MCF 10A (cell line): Measurements from ENCODE around the gene THRB. TPM values are rescaled to one million over a fixed set of nuclear protein-coding genes. Genes with fewer than 3 reads are reported as not detected.

Experiments used
- BruUV-seq: library from RNA; stranded (reverse); fragments of 400-500 nt; replicated peaks from 2 replicates; lab custom pipeline; 2021; lab: Mats Ljungman, UMichigan
- CTCF ChIA-PET: fragments of 300-600 bp; sonication (Branson Sonifier 250); formaldehyde crosslinking; extraction: SDS; loops from one replicate; lab custom pipeline; 2021; ENCODE audit warnings: antibody characterized with exemption, inconsistent platforms; lab: Yijun Ruan, JAX
- POLR2A ChIA-PET: fragments of 300-600, 350-650 bp; sonication (Branson Sonifier 250); formaldehyde crosslinking; extraction: SDS; loops from one replicate; lab custom pipeline; 2020; ENCODE audit warnings: antibody characterized with exemption, inconsistent platforms; lab: Yijun Ruan, JAX
- DNase-seq: peaks from one replicate; pipeline ENCODE4 v3.0.0-alpha.2; 2018; ENCODE audit not compliant: unreplicated experiment
- H3K27ac Mint-ChIP-seq: one replicate; pipeline ENCODE4 v1.8.0; 2022; ENCODE audit warnings: mild to moderate bottlenecking, low read depth, mixed read lengths; ENCODE audit not compliant: unreplicated experiment
- H3K27me3 Mint-ChIP-seq: one replicate; pipeline ENCODE4 v1.8.0; 2022; ENCODE audit warnings: mixed read lengths; ENCODE audit not compliant: insufficient read depth, unreplicated experiment
- H3K36me3 Mint-ChIP-seq: one replicate; pipeline ENCODE4 v1.8.0; 2022; ENCODE audit warnings: mild to moderate bottlenecking, moderate library complexity, mixed read lengths; ENCODE audit not compliant: insufficient read depth, unreplicated experiment
- H3K4me1 Mint-ChIP-seq: one replicate; pipeline ENCODE4 v1.8.0; 2022; ENCODE audit warnings: mixed read lengths; ENCODE audit not compliant: insufficient read depth, unreplicated experiment
- H3K4me3 Mint-ChIP-seq: one replicate; pipeline ENCODE4 v1.8.0; 2022; ENCODE audit warnings: mild to moderate bottlenecking, moderate library complexity, mixed read lengths; ENCODE audit not compliant: unreplicated experiment
- H3K9me3 Mint-ChIP-seq: one replicate; pipeline ENCODE4 v1.8.0; 2022; ENCODE audit warnings: mixed read lengths; ENCODE audit not compliant: unreplicated experiment
- CTCF ChIP-seq: fragments of 200-600 bp; IDR thresholded peaks from one replicate; pipeline ENCODE4 v1.8.0; 2022; ENCODE audit warnings: antibody characterized with exemption, mild to moderate bottlenecking; ENCODE audit not compliant: unreplicated experiment
- intact Hi-C: fragments of 100-400 bp; cut with micrococcal nuclease; formaldehyde crosslinking; loops from 2 replicates; pipeline ENCODE4 v1.14.1; 2022
- total RNA-seq: library from RNA; stranded (reverse); gene quantifications from 2 replicates; pipeline ENCODE4 v1.2.3, GENCODE V29; 2022

The THRB gene
- total RNA-seq, 1 experiment from 2014 or later = 4.2 TPM

GRCh38 chr3:24500806-24501205, 6.2 kb upstream of the THRB start:
- no peaks in the 10 kb centered on the region for H3K27me3 Mint-ChIP-seq
- POLR2A ChIA-PET = interaction anchor here (1.0 to 1.3 kb wide), 3 partner anchors 10 to 98 kb away, joined by 3 to 5 read pairs (median 4); no protein-coding TSS in a partner anchor
- no peak overlapping the region for H3K27ac Mint-ChIP-seq
- H3K4me3 Mint-ChIP-seq = no peak overlapping the region
- DNase-seq = no peak
- CTCF ChIA-PET = interaction anchor here (0.7 kb wide), 1 partner anchor 14 kb away, joined by 4 read pairs; no protein-coding TSS in a partner anchor
- no peaks in the 10 kb centered on the region for H3K36me3 Mint-ChIP-seq
- H3K4me1 Mint-ChIP-seq = no peaks in the 10 kb centered on the region
- H3K9me3 Mint-ChIP-seq = no peaks in the 10 kb centered on the region
- intact Hi-C loops = no loop called here
- BruUV-seq = no TSS peak
- no peak for TF ChIP-seq CTCF

- no peak overlapping the region for H3K4me3 Mint-ChIP-seq
- intact Hi-C loops = no loop called here
- H3K27ac Mint-ChIP-seq = no peak overlapping the region
- no peaks in the 10 kb centered on the region for H3K9me3 Mint-ChIP-seq
- ChIA-PET CTCF (interaction anchor here (0.8 kb wide), 1 partner anchor 9 kb away, joined by 3 read pairs; no protein-coding TSS in a partner anchor), POLR2A (interaction anchor here (1.0 to 1.3 kb wide), 3 partner anchors 10 to 99 kb away, joined by 3 to 5 read pairs (median 4); no protein-coding TSS in a partner anchor)
- no peak for DNase-seq
- no peak for TF ChIP-seq CTCF
- H3K27me3 Mint-ChIP-seq = no peaks in the 10 kb centered on the region
- H3K4me1 Mint-ChIP-seq = no peaks in the 10 kb centered on the region
- BruUV-seq = no TSS peak
- no peaks in the 10 kb centered on the region for H3K36me3 Mint-ChIP-seq
Measured at GRCh38 chr3:24499991-24500390, 5.3 kb upstream of the THRB start.

DNA sequence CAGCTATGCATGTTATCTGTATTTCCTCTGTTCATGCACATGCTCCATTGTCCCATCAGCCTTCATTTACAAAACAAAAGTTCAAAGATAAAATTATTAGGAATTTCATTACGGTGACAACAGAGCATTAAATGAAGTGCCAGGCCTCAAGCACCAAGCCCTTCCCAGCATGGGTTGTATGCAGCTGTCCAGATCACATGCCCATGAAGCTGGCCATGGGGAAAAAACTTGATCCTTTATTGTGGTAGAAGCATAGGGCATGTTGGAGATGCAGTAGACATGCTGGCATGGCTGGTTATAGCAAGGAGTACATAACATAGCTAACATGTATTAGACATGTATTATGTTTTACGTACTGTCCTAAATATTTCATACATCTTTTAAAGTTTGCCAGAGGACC, 4.1 kb upstream of the THRB start:
- CTCF ChIA-PET = no interaction called here
- no peak for DNase-seq
- Mint-ChIP-seq H3K9me3 (no peaks in the 10 kb centered on the region), H3K27ac (no peak overlapping the region), H3K4me3 (no peak overlapping the region), H3K36me3 (no peaks in the 10 kb centered on the region), H3K27me3 (no peaks in the 10 kb centered on the region), H3K4me1 (no peaks in the 10 kb centered on the region)
- TF ChIP-seq CTCF = no peak
- POLR2A ChIA-PET = interaction anchor here (0.6 to 0.8 kb wide), 2 partner anchors 10 to 157 kb away, joined by 3 read pairs; no protein-coding TSS in a partner anchor
- BruUV-seq = no TSS peak
- intact Hi-C loops = no loop called here

GRCh38 chr3:24498391-24498790, 3.7 kb upstream of the THRB start:
- Mint-ChIP-seq H3K4me1 (no peaks in the 10 kb centered on the region), H3K27me3 (no peaks in the 10 kb centered on the region), H3K4me3 (no peak overlapping the region), H3K9me3 (no peaks in the 10 kb centered on the region), H3K36me3 (no peaks in the 10 kb centered on the region), H3K27ac (no peak overlapping the region)
- intact Hi-C loops = no loop called here
- no peak for DNase-seq
- BruUV-seq = no TSS peak
- TF ChIP-seq CTCF = no peak
- CTCF ChIA-PET = no interaction called here
- POLR2A ChIA-PET = interaction anchor here (0.6 to 0.8 kb wide), 2 partner anchors 10 to 157 kb away, joined by 3 read pairs; no protein-coding TSS in a partner anchor
